Gastroesophageal sphincter (tissue), 3 donors: ENCODE results near the gene GTF2B.

Experiments
- EP300 ChIP-seq: sonication (generic); formaldehyde crosslinking; IDR thresholded peaks from one replicate; pipeline ENCODE4 v1.6.1; 2017; ENCODE audit warnings: antibody characterized with exemption, mild to moderate bottlenecking
- POLR2A ChIP-seq, 2 donors: fragments of 450-650 bp; IDR thresholded peaks; one replicate each; pipeline ENCODE4 v1.6.1; 2017; ENCODE audit warnings: antibody characterized with exemption in 2 of 2, mild to moderate bottlenecking in 2 of 2, moderate library complexity in 1 of 2
- POLR2AphosphoS5 ChIP-seq: sonication (generic); formaldehyde crosslinking; IDR thresholded peaks from one replicate; pipeline ENCODE4 v1.6.1; 2017; ENCODE audit warnings: antibody characterized with exemption
- TF ChIP-seq, protein P1 (sequence below), 4 experiments: fragments of 200-600 bp in 2 of 4; fragments of 450-650 bp in 2 of 4; sonication (generic) in 1 of 4; IDR thresholded peaks; one replicate each; pipeline ENCODE4 v1.5.1; 2017 to 2019; ENCODE audit warnings: antibody characterized with exemption in 4 of 4, mild to moderate bottlenecking in 2 of 4, moderate library complexity in 2 of 4

DNA sequence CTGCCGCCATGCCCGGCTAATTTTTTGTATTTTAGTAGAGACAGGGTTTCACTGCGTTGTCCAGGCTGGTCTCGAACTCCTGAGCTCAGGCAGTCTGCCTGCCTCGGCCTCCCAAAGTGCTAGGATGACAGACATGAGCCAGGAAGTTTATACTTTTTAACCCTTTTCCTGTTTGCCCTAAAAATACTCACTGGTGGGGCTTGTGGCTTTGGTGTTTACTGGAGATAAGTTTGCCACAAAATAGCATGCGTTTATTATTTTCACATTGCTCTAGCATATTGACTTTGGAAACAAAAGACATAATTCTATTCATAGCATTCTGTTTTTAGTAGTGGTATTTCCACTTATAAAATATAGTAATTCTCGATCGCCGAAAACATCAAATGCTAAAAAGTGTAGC lies 19.8 kb upstream of the GTF2B start:
- TF ChIP-seq, protein P1, sequence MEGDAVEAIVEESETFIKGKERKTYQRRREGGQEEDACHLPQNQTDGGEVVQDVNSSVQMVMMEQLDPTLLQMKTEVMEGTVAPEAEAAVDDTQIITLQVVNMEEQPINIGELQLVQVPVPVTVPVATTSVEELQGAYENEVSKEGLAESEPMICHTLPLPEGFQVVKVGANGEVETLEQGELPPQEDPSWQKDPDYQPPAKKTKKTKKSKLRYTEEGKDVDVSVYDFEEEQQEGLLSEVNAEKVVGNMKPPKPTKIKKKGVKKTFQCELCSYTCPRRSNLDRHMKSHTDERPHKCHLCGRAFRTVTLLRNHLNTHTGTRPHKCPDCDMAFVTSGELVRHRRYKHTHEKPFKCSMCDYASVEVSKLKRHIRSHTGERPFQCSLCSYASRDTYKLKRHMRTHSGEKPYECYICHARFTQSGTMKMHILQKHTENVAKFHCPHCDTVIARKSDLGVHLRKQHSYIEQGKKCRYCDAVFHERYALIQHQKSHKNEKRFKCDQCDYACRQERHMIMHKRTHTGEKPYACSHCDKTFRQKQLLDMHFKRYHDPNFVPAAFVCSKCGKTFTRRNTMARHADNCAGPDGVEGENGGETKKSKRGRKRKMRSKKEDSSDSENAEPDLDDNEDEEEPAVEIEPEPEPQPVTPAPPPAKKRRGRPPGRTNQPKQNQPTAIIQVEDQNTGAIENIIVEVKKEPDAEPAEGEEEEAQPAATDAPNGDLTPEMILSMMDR (IDR thresholded peaks at IDR 0.05): no peak
- TF ChIP-seq POLR2A (IDR thresholded peaks at IDR 0.05): no peak
- TF ChIP-seq POLR2AphosphoS5: no peak
- no peak for TF ChIP-seq EP300
